Measurements from ENCODE around the gene ANKRD42.

Gene ANKRD42

GRCh38 chr11:83193315-83194280 is at the start of gene ANKRD42:
Gene ANKRD42 (plus strand): TSS chr11:83193712. CDS start chr11:83194671, 959 bp downstream.
- DNase-seq: peak; percentile 97

- no peak for DNase-seq
These were observed 45.6 kb upstream of the ANKRD42 start for GRCh38 chr11:83147895-83148294.

- DNase-seq: no peak
These were observed 43.1 kb upstream of the ANKRD42 start for GRCh38 chr11:83150450-83150849.

- peak; percentile 65 for DNase-seq
These were observed 42.1 kb upstream of the ANKRD42 start for GRCh38 chr11:83151274-83151977.

- DNase-seq: peak; percentile 24
These were observed 41.2 kb upstream of the ANKRD42 start for GRCh38 chr11:83152264-83152663.

GRCh38 chr11:83153764-83154163 is 39.7 kb upstream of the ANKRD42 start:
- DNase-seq: no peak

GRCh38 chr11:83156144-83156995 is 37.1 kb upstream of the ANKRD42 start:
- peak; percentile 100 for DNase-seq

GRCh38 chr11:83156996-83157593 is 36.4 kb upstream of the ANKRD42 start, which contains the start of gene PCF11:
Gene PCF11 (plus strand): TSS chr11:83157131. CDS start chr11:83157440, 309 bp downstream.
- no peak for DNase-seq

- DNase-seq: peak; percentile 91
These were observed 35.7 kb upstream of the ANKRD42 start for GRCh38 chr11:83157594-83158356.

GRCh38 chr11:83158357-83158786 is 35.1 kb upstream of the ANKRD42 start:
- no peak for DNase-seq

- DNase-seq: no peak
These were observed 34.3 kb upstream of the ANKRD42 start for GRCh38 chr11:83158965-83159901.

GRCh38 chr11:83159902-83160865 is 33.3 kb upstream of the ANKRD42 start:
- DNase-seq: peak; percentile 35

GRCh38 chr11:83161610-83162199 is 31.8 kb upstream of the ANKRD42 start:
- no peak for DNase-seq

- DNase-seq: peak; percentile 29
These were observed 31.1 kb upstream of the ANKRD42 start for GRCh38 chr11:83162377-83162776.

- no peak for DNase-seq
These were observed 27.2 kb upstream of the ANKRD42 start for GRCh38 chr11:83166193-83166866.

- DNase-seq: no peak
These were observed 24.8 kb upstream of the ANKRD42 start for GRCh38 chr11:83168756-83169155.

GRCh38 chr11:83170865-83171264 is 22.6 kb upstream of the ANKRD42 start:
- DNase-seq: no peak

GRCh38 chr11:83172551-83172950 is 21.0 kb upstream of the ANKRD42 start:
- no peak for DNase-seq
